HEK293 (cell line): ENCODE measurements around the gene FRMD4A.
A peak's percentile ranks its signal among the peaks of the same experiment; 100 is the strongest.

ENCODE experiments used
- CTCF ChIA-PET: fragments of 350-600 bp; formaldehyde crosslinking; extraction: SDS; loops from one replicate; lab custom pipeline; 2021; ENCODE audit warnings: antibody characterized with exemption; lab: Yijun Ruan, JAX
- POLR2A ChIA-PET: fragments of 300-600 bp; formaldehyde crosslinking; extraction: SDS; loops from one replicate; lab custom pipeline; 2020; ENCODE audit warnings: antibody characterized with exemption, inconsistent platforms; lab: Yijun Ruan, JAX
- H3K27ac ChIP-seq: fragments of 200-500 bp; sonication (Bioruptor generic); 2 replicates; pipeline ENCODE4 v1.5.1; 2014; ENCODE audit warnings: low read depth, low read length, control low read depth, inconsistent platforms; ENCODE audit errors: extremely low read depth
- H3K36me3 ChIP-seq, 2 experiments: fragments of 200-500 bp in 1 of 2; sonication (Bioruptor generic) in 1 of 2; 1 replicate in 1 of 2; 2 replicates in 1 of 2; pipeline ENCODE4 v1.5.1; 2014 to 2017; ENCODE audit warnings: inconsistent platforms in 2 of 2, low read length in 2 of 2; ENCODE audit not compliant: control insufficient read depth in 2 of 2, insufficient read depth in 1 of 2
- H3K4me1 ChIP-seq: fragments of 200-500 bp; sonication (Bioruptor generic); 2 replicates; pipeline ENCODE4 v1.5.1; 2014; ENCODE audit warnings: mild to moderate bottlenecking, low read length, inconsistent platforms; ENCODE audit not compliant: control insufficient read depth, insufficient read depth
- H3K4me3 ChIP-seq: 2 replicates; pipeline ENCODE4 v1.5.1; 2011; ENCODE audit warnings: low read depth, mild to moderate bottlenecking, control low read depth, low read length, moderate library complexity
- H3K9me3 ChIP-seq: fragments of 200-500 bp; sonication (Bioruptor generic); 2 replicates; pipeline ENCODE4 v1.5.1; 2014; ENCODE audit warnings: low read depth, low read length, inconsistent platforms; ENCODE audit not compliant: control insufficient read depth, insufficient read depth
- HOXC10 ChIP-seq: sonication (generic); formaldehyde crosslinking; IDR thresholded peaks from 2 replicates; pipeline ENCODE4 v1.8.1; 2023; ENCODE audit warnings: mild to moderate bottlenecking, missing genetic modification reagents
- KLF1 ChIP-seq: fragments of 450-650 bp; formaldehyde crosslinking; IDR thresholded peaks from 2 replicates; pipeline ENCODE4 v1.5.1; 2016; ENCODE audit warnings: missing biosample characterization, missing genetic modification characterization
- ZFHX2 ChIP-seq: fragments of 450-650 bp; formaldehyde crosslinking; conservative IDR thresholded peaks from 2 replicates; pipeline ENCODE4 v1.5.1; 2016; ENCODE audit warnings: missing biosample characterization, missing genetic modification characterization
- ZFP37 ChIP-seq: fragments of 450-650 bp; formaldehyde crosslinking; IDR thresholded peaks from 2 replicates; pipeline ENCODE4 v1.5.1; 2016; ENCODE audit warnings: missing biosample characterization, missing genetic modification characterization
- ZNF133 ChIP-seq: fragments of 450-650 bp; formaldehyde crosslinking; IDR thresholded peaks from 2 replicates; pipeline ENCODE4 v1.5.1; 2016; ENCODE audit warnings: missing biosample characterization, missing genetic modification characterization
- ZNF654 ChIP-seq: fragments of 450-650 bp; formaldehyde crosslinking; IDR thresholded peaks from 2 replicates; pipeline ENCODE4 v1.5.1; 2016; ENCODE audit warnings: low read depth, missing biosample characterization, missing genetic modification characterization
- ZNF660 ChIP-seq: fragments of 450-650 bp; IDR thresholded peaks from 2 replicates; pipeline ENCODE4 v1.5.1; 2018; ENCODE audit warnings: missing biosample characterization, mild to moderate bottlenecking, missing genetic modification characterization
- ZNF670 ChIP-seq: fragments of 450-650 bp; formaldehyde crosslinking; IDR thresholded peaks from 2 replicates; pipeline ENCODE4 v1.5.1; 2016; ENCODE audit warnings: missing biosample characterization, missing genetic modification characterization, low read depth
- ZNF837 ChIP-seq: fragments of 450-650 bp; formaldehyde crosslinking; IDR thresholded peaks from 2 replicates; pipeline ENCODE4 v1.5.1; 2016; ENCODE audit warnings: missing biosample characterization, missing genetic modification characterization
- TF ChIP-seq, protein P1 (sequence below): fragments of 450-650 bp; formaldehyde crosslinking; IDR thresholded peaks from 2 replicates; pipeline ENCODE4 v1.5.1; 2016; ENCODE audit warnings: missing biosample characterization, missing genetic modification characterization
- TF ChIP-seq, protein P2 (sequence below): fragments of 450-650 bp; formaldehyde crosslinking; IDR thresholded peaks from 2 replicates; pipeline ENCODE4 v1.5.1; 2016; ENCODE audit warnings: missing biosample characterization, missing genetic modification characterization
- TF ChIP-seq, protein P3 (sequence below): fragments of 450-650 bp; formaldehyde crosslinking; IDR thresholded peaks from 2 replicates; pipeline ENCODE4 v1.5.0; 2017; ENCODE audit warnings: missing biosample characterization, missing genetic modification characterization, borderline replicate concordance
- TF ChIP-seq, protein P4 (sequence below): fragments of 450-650 bp; formaldehyde crosslinking; IDR thresholded peaks from 2 replicates; pipeline ENCODE4 v1.5.1; 2016; ENCODE audit warnings: missing biosample characterization, missing genetic modification characterization

FRMD4A gene

DNA sequence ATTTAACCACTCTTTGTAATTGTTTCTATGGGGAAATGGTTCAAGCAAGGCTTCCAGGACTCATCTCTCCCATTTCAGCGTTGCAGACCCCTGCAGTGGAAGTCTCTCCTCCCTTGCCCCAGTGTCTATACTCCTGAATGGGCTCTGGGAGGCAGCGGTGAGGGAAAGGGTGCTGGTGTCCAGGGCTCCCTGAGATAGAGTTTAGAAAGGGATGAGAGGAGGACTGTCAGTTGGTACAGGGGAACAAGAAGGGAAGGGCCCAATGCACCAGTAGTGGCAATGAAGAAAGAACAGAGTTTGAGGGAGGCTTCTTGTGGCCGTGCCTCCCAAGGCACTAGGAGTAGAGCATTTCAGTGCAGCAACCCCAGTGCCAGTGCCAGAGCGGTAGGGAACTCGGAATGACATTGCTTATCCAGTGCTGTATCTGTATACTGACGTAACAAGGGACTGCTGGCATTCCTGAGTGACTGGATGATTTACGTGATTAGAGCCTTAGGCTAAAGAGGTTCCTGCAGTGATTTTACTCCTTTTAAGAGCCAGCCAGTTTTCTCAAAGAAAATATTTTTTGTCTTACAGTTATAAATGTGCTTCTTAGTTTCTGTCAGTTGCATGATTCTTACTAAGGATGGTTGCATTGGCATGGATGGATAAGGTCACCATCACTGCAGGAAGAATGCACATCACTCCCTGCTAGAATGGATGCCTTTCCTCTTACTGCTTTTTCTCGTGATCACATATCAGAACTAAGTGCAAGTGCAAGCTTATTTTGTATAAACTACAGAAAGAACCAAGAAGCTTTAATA lies 716.0 kb downstream of the FRMD4A start (continued):
- TF ChIP-seq, protein P1, sequence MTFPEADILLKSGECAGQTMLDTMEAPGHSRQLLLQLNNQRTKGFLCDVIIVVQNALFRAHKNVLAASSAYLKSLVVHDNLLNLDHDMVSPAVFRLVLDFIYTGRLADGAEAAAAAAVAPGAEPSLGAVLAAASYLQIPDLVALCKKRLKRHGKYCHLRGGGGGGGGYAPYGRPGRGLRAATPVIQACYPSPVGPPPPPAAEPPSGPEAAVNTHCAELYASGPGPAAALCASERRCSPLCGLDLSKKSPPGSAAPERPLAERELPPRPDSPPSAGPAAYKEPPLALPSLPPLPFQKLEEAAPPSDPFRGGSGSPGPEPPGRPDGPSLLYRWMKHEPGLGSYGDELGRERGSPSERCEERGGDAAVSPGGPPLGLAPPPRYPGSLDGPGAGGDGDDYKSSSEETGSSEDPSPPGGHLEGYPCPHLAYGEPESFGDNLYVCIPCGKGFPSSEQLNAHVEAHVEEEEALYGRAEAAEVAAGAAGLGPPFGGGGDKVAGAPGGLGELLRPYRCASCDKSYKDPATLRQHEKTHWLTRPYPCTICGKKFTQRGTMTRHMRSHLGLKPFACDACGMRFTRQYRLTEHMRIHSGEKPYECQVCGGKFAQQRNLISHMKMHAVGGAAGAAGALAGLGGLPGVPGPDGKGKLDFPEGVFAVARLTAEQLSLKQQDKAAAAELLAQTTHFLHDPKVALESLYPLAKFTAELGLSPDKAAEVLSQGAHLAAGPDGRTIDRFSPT: peak; percentile 43; the same call in 1 of the 2 replicates
- TF ChIP-seq ZFHX2 (no peak), HOXC10 (CRISPR knock-in tag) (no peak), ZNF670 (no peak), KLF1 (no peak), ZFP37 (tag by site-specific recombination) (peak; percentile 37; the same call in 1 of the 2 replicates)
- TF ChIP-seq, protein P2, sequence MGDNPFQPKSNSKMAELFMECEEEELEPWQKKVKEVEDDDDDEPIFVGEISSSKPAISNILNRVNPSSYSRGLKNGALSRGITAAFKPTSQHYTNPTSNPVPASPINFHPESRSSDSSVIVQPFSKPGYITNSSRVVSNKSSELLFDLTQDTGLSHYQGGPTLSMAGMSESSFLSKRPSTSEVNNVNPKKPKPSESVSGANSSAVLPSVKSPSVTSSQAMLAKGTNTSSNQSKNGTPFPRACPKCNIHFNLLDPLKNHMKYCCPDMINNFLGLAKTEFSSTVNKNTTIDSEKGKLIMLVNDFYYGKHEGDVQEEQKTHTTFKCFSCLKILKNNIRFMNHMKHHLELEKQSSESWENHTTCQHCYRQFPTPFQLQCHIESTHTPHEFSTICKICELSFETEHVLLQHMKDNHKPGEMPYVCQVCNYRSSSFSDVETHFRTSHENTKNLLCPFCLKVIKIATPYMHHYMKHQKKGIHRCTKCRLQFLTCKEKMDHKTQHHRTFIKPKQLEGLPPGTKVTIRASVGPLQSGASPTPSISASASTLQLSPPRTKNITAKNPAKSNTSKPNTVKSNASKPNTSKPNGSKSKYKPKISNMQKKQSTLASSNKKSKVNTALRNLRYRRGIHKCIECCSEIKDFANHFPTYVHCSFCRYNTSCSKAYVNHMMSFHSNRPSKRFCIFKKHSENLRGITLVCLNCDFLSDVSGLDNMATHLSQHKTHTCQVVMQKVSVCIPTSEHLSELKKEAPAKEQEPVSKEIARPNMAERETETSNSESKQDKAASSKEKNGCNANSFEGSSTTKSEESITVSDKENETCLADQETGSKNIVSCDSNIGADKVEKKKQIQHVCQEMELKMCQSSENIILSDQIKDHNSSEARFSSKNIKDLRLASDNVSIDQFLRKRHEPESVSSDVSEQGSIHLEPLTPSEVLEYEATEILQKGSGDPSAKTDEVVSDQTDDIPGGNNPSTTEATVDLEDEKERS (tag by site-specific recombination): no peak
- TF ChIP-seq, protein P3, sequence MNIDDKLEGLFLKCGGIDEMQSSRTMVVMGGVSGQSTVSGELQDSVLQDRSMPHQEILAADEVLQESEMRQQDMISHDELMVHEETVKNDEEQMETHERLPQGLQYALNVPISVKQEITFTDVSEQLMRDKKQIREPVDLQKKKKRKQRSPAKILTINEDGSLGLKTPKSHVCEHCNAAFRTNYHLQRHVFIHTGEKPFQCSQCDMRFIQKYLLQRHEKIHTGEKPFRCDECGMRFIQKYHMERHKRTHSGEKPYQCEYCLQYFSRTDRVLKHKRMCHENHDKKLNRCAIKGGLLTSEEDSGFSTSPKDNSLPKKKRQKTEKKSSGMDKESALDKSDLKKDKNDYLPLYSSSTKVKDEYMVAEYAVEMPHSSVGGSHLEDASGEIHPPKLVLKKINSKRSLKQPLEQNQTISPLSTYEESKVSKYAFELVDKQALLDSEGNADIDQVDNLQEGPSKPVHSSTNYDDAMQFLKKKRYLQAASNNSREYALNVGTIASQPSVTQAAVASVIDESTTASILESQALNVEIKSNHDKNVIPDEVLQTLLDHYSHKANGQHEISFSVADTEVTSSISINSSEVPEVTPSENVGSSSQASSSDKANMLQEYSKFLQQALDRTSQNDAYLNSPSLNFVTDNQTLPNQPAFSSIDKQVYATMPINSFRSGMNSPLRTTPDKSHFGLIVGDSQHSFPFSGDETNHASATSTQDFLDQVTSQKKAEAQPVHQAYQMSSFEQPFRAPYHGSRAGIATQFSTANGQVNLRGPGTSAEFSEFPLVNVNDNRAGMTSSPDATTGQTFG (tag by site-specific recombination): no peak

DNA sequence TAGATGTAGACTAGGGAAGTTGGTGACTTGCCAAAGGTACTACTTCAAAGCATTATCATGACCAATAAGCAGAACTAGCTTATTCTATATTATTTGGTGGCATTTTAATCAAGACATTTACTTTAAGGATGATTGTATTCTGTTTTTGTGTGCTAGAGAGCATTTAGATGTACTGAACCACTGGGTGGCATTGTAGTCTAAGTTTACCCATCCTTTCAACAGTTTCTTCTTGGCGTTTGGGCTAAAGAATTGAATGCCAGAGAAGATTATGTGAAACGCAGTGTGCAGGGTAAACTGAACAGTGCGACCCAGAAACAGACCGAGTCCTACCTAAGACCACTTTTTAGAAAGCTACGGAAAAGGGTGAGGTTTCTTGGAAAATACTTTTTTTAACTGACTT lies 717.2 kb downstream of the FRMD4A start:
- Histone ChIP-seq H3K4me3 (no peak overlapping the region), H3K9me3 (no peaks in the 10 kb centered on the region), H3K36me3 (peaks cover 23 to 58% of the 10 kb centered on the region in 2 experiments), H3K27ac (no peak overlapping the region), H3K4me1 (no peaks in the 10 kb centered on the region)
- POLR2A ChIA-PET: no interaction called here
- TF ChIP-seq, protein P3 (tag by site-specific recombination): no peak
- TF ChIP-seq, protein P4, sequence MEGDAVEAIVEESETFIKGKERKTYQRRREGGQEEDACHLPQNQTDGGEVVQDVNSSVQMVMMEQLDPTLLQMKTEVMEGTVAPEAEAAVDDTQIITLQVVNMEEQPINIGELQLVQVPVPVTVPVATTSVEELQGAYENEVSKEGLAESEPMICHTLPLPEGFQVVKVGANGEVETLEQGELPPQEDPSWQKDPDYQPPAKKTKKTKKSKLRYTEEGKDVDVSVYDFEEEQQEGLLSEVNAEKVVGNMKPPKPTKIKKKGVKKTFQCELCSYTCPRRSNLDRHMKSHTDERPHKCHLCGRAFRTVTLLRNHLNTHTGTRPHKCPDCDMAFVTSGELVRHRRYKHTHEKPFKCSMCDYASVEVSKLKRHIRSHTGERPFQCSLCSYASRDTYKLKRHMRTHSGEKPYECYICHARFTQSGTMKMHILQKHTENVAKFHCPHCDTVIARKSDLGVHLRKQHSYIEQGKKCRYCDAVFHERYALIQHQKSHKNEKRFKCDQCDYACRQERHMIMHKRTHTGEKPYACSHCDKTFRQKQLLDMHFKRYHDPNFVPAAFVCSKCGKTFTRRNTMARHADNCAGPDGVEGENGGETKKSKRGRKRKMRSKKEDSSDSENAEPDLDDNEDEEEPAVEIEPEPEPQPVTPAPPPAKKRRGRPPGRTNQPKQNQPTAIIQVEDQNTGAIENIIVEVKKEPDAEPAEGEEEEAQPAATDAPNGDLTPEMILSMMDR: peak; percentile 42; the same call in 1 of the 2 replicates
- TF ChIP-seq ZNF133 (tag by site-specific recombination): no peak
- TF ChIP-seq ZNF654 (tag by site-specific recombination): peak; percentile 61
- TF ChIP-seq ZNF837 (tag by site-specific recombination): no peak
- TF ChIP-seq ZNF660 (tag by site-specific recombination): peak; percentile 82
- CTCF ChIA-PET: interaction anchor here (0.6 to 2.2 kb wide), 18 partner anchors 8 to 769 kb away, joined by 3 to 11 read pairs (median 4); no protein-coding TSS in a partner anchor
